SK-N-SH (cell line): ENCODE data around the gene VSIG10. TPM values are rescaled to one million over a fixed set of nuclear protein-coding genes. Genes with fewer than 3 reads are reported as not detected.

Experiments
- CTCF ChIA-PET: fragments of 300-600, 350-600 bp; formaldehyde crosslinking; extraction: SDS; loops from one replicate; lab custom pipeline; 2021; lab: Yijun Ruan, JAX
- POLR2A ChIA-PET: fragments of 350-600 bp; sonication (Branson Sonifier 250); formaldehyde crosslinking; extraction: SDS; loops from one replicate; lab custom pipeline; 2020; ENCODE audit warnings: antibody characterized with exemption, inconsistent platforms; lab: Yijun Ruan, JAX
- DNase-seq: peaks from one replicate; pipeline ENCODE4 v3.0.0; 2012
- H2AFZ ChIP-seq: fragments of 200-600 bp; sonication (generic); 2 replicates; pipeline ENCODE4 v1.8.1; 2016; ENCODE audit warnings: antibody characterized with exemption, mild to moderate bottlenecking, low read depth
- H3F3A ChIP-seq: fragments of 200-600 bp; sonication (generic); replicated peaks from 2 replicates; pipeline ENCODE3; 2016; ENCODE audit warnings: antibody characterized with exemption, mild to moderate bottlenecking; ENCODE audit not compliant: insufficient read depth
- H3K27ac ChIP-seq, 2 experiments: fragments of 200-500 bp in 1 of 2; fragments of 200-600 bp in 1 of 2; sonication (Bioruptor generic) in 1 of 2; sonication (generic), shearing (Covaris generic) in 1 of 2; 2 replicates each; pipeline versions ENCODE4 v1.5.1 to v1.6.1; 2014 to 2016; ENCODE audit warnings: low read depth in 2 of 2, inconsistent platforms in 1 of 2, low read length in 1 of 2, mild to moderate bottlenecking in 1 of 2, mixed read lengths in 1 of 2
- H3K27me3 ChIP-seq: fragments of 200-600 bp; sonication (generic), shearing (Covaris generic); 2 replicates; pipeline ENCODE4 v1.6.1; 2016; ENCODE audit warnings: mixed run types; ENCODE audit not compliant: insufficient read depth
- H3K36me3 ChIP-seq, 2 experiments: fragments of 200-500 bp in 1 of 2; fragments of 200-600 bp in 1 of 2; sonication (Bioruptor generic) in 1 of 2; sonication (generic) in 1 of 2; replicated peaks in 1 of 2; 2 replicates each; pipeline versions ENCODE3 to v1.5.1; 2014 to 2016; ENCODE audit warnings: low read length in 1 of 2, mild to moderate bottlenecking in 1 of 2; ENCODE audit not compliant: insufficient read depth in 2 of 2, control insufficient read depth in 1 of 2
- H3K4me1 ChIP-seq, 2 experiments: fragments of 200-500 bp in 1 of 2; fragments of 200-600 bp in 1 of 2; sonication (Bioruptor generic) in 1 of 2; sonication (generic), shearing (Covaris generic) in 1 of 2; 2 replicates each; pipeline versions ENCODE4 v1.5.1 to v1.6.1; 2014 to 2016; ENCODE audit warnings: low read depth in 1 of 2, low read length in 1 of 2, mixed run types in 1 of 2; ENCODE audit not compliant: insufficient read depth in 2 of 2, control insufficient read depth in 1 of 2
- H3K4me2 ChIP-seq: fragments of 200-600 bp; sonication (generic), shearing (Covaris generic); 2 replicates; pipeline ENCODE4 v1.6.1; 2017; ENCODE audit warnings: mixed run types
- H3K4me3 ChIP-seq, 2 experiments: fragments of 200-500 bp in 1 of 2; fragments of 200-600 bp in 1 of 2; sonication (Bioruptor generic) in 1 of 2; sonication (generic), shearing (Covaris generic) in 1 of 2; 2 replicates each; pipeline versions ENCODE4 v1.5.1 to v1.8.1; 2014 to 2016; ENCODE audit warnings: low read depth in 2 of 2, inconsistent platforms in 1 of 2, low read length in 1 of 2, mild to moderate bottlenecking in 1 of 2, mixed read lengths in 1 of 2, moderate library complexity in 1 of 2
- H3K79me2 ChIP-seq: fragments of 200-600 bp; sonication (generic); 2 replicates; pipeline ENCODE4 v1.8.1; 2017; ENCODE audit warnings: mild to moderate bottlenecking; ENCODE audit not compliant: insufficient read depth
- H3K9ac ChIP-seq: fragments of 200-600 bp; sonication (generic); 2 replicates; pipeline ENCODE4 v1.6.1; 2017; ENCODE audit warnings: mixed run types
- H3K9me2 ChIP-seq: fragments of 200-600 bp; sonication (generic); 2 replicates; pipeline ENCODE4 v1.6.1; 2017; ENCODE audit warnings: mixed run types
- H3K9me3 ChIP-seq: fragments of 200-600 bp; sonication (generic); 2 replicates; pipeline ENCODE4 v1.6.1; 2017; ENCODE audit warnings: mixed run types, mild to moderate bottlenecking, moderate library complexity
- H4K20me1 ChIP-seq: fragments of 200-600 bp; sonication (generic); 2 replicates; pipeline ENCODE4 v1.6.1; 2017; ENCODE audit warnings: mild to moderate bottlenecking, mixed run types; ENCODE audit not compliant: insufficient read depth
- EP300 ChIP-seq, 2 experiments: IDR thresholded peaks; 2 replicates each; pipeline versions ENCODE4 v1.4.0 to v1.6.1; 2012; ENCODE audit warnings: borderline replicate concordance in 1 of 2, low read depth in 1 of 2, low read length in 1 of 2
- FOSL2 ChIP-seq: IDR thresholded peaks from 2 replicates; pipeline ENCODE4 v1.4.0; 2012; ENCODE audit warnings: low read depth, mild to moderate bottlenecking, moderate library complexity, borderline replicate concordance
- FOXM1 ChIP-seq: IDR thresholded peaks from 2 replicates; pipeline ENCODE4 v1.4.0; 2012; ENCODE audit warnings: low read depth, mild to moderate bottlenecking
- GABPA ChIP-seq: IDR thresholded peaks from 2 replicates; pipeline ENCODE4 v1.4.0; 2012; ENCODE audit warnings: low read depth, mild to moderate bottlenecking
- NFIC ChIP-seq: IDR thresholded peaks from 2 replicates; pipeline ENCODE4 v1.4.0; 2012; ENCODE audit warnings: borderline replicate concordance
- PBX3 ChIP-seq: IDR thresholded peaks from 2 replicates; pipeline ENCODE4; 2012
- POLR2AphosphoS5 ChIP-seq: IDR thresholded peaks from 2 replicates; pipeline ENCODE4 v1.6.1; 2012; ENCODE audit warnings: low read depth, low read length
- RFX5 ChIP-seq: IDR thresholded peaks from 2 replicates; pipeline ENCODE4 v1.6.1; 2012; ENCODE audit warnings: mild to moderate bottlenecking, improper control_type of control experiment, low read length
- RXRA ChIP-seq: IDR thresholded peaks from 2 replicates; pipeline ENCODE4 v1.4.0; 2012; ENCODE audit warnings: low read depth, mild to moderate bottlenecking, borderline replicate concordance
- TAF1 ChIP-seq: IDR thresholded peaks from 2 replicates; pipeline ENCODE4 v1.6.1; 2012; ENCODE audit warnings: low read depth, mild to moderate bottlenecking, low read length, moderate library complexity, borderline replicate concordance
- TEAD4 ChIP-seq: IDR thresholded peaks from 2 replicates; pipeline ENCODE4 v1.4.0; 2012; ENCODE audit warnings: mild to moderate bottlenecking, borderline replicate concordance; ENCODE audit not compliant: insufficient read depth
- WGBS: methylation state at CpG from one replicate; pipeline ENCODE4 v1.1.6; 2017; ENCODE audit warnings: low lambda C conversion rate; 5-methylcytosine and 5-hydroxymethylcytosine counted together
- polyA plus RNA-seq, 3 experiments: library from polyadenylated mRNA; depleted of rRNA; stranded (reverse); fragments of >200 nt; gene quantifications; 2 replicates each; pipeline ENCODE4 v1.2.3, GENCODE V29; 2012

Gene VSIG10
- polyA plus RNA-seq, 1 of the 3 experiments (the other 2 are of a cell fraction), result 12.5 TPM

GRCh38 chr12:118029166-118029565 lies 74.6 kb downstream of the VSIG10 start:
- Histone ChIP-seq H4K20me1 (no peaks in the 10 kb centered on the region), H3K9me3 (no peaks in the 10 kb centered on the region), H3K79me2 (no peaks in the 10 kb centered on the region), H3K9ac (no peak overlapping the region), H2AFZ (no peak overlapping the region), H3K27ac (no peak overlapping the region), H3K4me2 (no peak overlapping the region)
- POLR2A ChIA-PET, result interaction anchor here (1.4 kb wide), 1 partner anchor 13 kb away, joined by 3 read pairs; the partner anchor contains the start of gene RFC5
- no peak for DNase-seq
- TF ChIP-seq FOXM1 (no peak), RFX5 (no peak), EP300 (IDR thresholded peaks at IDR 0.05; ENCODE audit: borderline replicate concordance in 1 of 2, low read depth in 1 of 2, low read length in 1 of 2) (no peak), TEAD4 (no peak)
- TF ChIP-seq, all 33 proteins: peak for 0
- peaks cover 8% of the 10 kb centered on the region in 2 experiments; a peak in 2 of 4 replicates for H3K4me1 ChIP-seq
- WGBS, result 95% methylated on average over 5 of the region's 5 CpGs
- H3K4me3 ChIP-seq, result no peak overlapping the region
- H3K9me2 ChIP-seq, result no peaks in the 10 kb centered on the region
- no peaks in the 10 kb centered on the region for H3K27me3 ChIP-seq
- H3K36me3 ChIP-seq, result peaks cover 62% of the 10 kb centered on the region in 2 experiments
- CTCF ChIA-PET, result interaction anchor here (10.2 kb wide), 1 partner anchor 154 kb away, joined by 137 read pairs; no protein-coding TSS in a partner anchor
- H3F3A ChIP-seq, result peaks cover 6% of the 10 kb centered on the region

GRCh38 chr12:118025168-118025567 lies 78.6 kb downstream of the VSIG10 start:
- CTCF ChIA-PET, result no interaction called here
- peaks cover 31 to 33% of the 10 kb centered on the region in 2 experiments for H3K36me3 ChIP-seq
- H3K79me2 ChIP-seq, result no peaks in the 10 kb centered on the region
- H3K4me1 ChIP-seq, result no peaks in the 10 kb centered on the region
- H3K4me3 ChIP-seq, result no peak overlapping the region
- H3K9ac ChIP-seq, result no peak overlapping the region
- no peak overlapping the region for H3K4me2 ChIP-seq
- POLR2A ChIA-PET, result no interaction called here
- DNase-seq, result no peak
- H2AFZ ChIP-seq, result no peak overlapping the region
- H3F3A ChIP-seq, result peaks cover 4% of the 10 kb centered on the region
- 67% methylated on average over 4 of the region's 4 CpGs for WGBS
- H3K9me3 ChIP-seq, result no peaks in the 10 kb centered on the region
- no peaks in the 10 kb centered on the region for H3K9me2 ChIP-seq
- TF ChIP-seq POLR2AphosphoS5 (no peak), NFIC (no peak), RXRA (no peak), GABPA (no peak), FOSL2 (no peak), TAF1 (no peak), PBX3 (no peak)
- H4K20me1 ChIP-seq, result no peaks in the 10 kb centered on the region
- no peaks in the 10 kb centered on the region for H3K27me3 ChIP-seq
- H3K27ac ChIP-seq, result no peak overlapping the region

- 94% methylated on average over 9 of the region's 9 CpGs for WGBS
- no peak overlapping the region for H3K9ac ChIP-seq
- H3K9me2 ChIP-seq, result no peaks in the 10 kb centered on the region
- peaks cover 28 to 31% of the 10 kb centered on the region in 2 experiments for H3K36me3 ChIP-seq
- H3K27ac ChIP-seq, result no peak overlapping the region
- no peak for TF ChIP-seq POLR2AphosphoS5
- TF ChIP-seq TEAD4, result no peak
- TF ChIP-seq FOSL2, result no peak
- peaks cover 3% of the 10 kb centered on the region; the same call in 1 of the 2 replicates for H3K79me2 ChIP-seq
- POLR2A ChIA-PET, result no interaction called here
- H3F3A ChIP-seq, result no peaks in the 10 kb centered on the region
- no peaks in the 10 kb centered on the region for H3K9me3 ChIP-seq
- H3K4me3 ChIP-seq, result no peak overlapping the region
- no peak overlapping the region for H3K4me2 ChIP-seq
- DNase-seq, result no peak
- H2AFZ ChIP-seq, result no peak overlapping the region
- H3K4me1 ChIP-seq, result no peaks in the 10 kb centered on the region
- CTCF ChIA-PET, result interaction anchor here (1.3 kb wide), 1 partner anchor 11 kb away, joined by 3 read pairs; no protein-coding TSS in a partner anchor
- H4K20me1 ChIP-seq, result no peaks in the 10 kb centered on the region
- no peaks in the 10 kb centered on the region for H3K27me3 ChIP-seq
Measured at GRCh38 chr12:118023301-118023860, 80.4 kb downstream of the VSIG10 start.
